WTC11 (cell line): ENCODE measurements around the gene TSPAN9. TPM values are rescaled to one million over a fixed set of nuclear protein-coding genes. Genes with fewer than 3 reads are reported as not detected.

Experiments used
- ATAC-seq: fragments of 200-7000 bp; cut with Tn5 transposase; 2 replicates; pipeline ENCODE4 v1.10.0; 2021; ENCODE audit warnings: mild to moderate bottlenecking, moderate library complexity
- CTCF ChIA-PET: fragments of 300-600 bp; sonication (Branson Sonifier 250); formaldehyde crosslinking; loops from one replicate; lab custom pipeline; 2021; ENCODE audit warnings: antibody characterized with exemption; lab: Charles Lee
- POLR2A ChIA-PET: fragments of 350-600 bp; sonication (Branson Sonifier 250); formaldehyde crosslinking; loops from one replicate; lab custom pipeline; 2021; ENCODE audit warnings: antibody characterized with exemption; lab: Charles Lee
- DNase-seq: peaks from one replicate; pipeline ENCODE4 v3.0.0; 2021; ENCODE audit warnings: low spot score
- H3K27ac Mint-ChIP-seq: 2 replicates; pipeline ENCODE4 v1.8.0; 2021; ENCODE audit warnings: mixed read lengths
- H3K27me3 Mint-ChIP-seq: 2 replicates; pipeline ENCODE4 v1.8.0; 2021; ENCODE audit warnings: low read depth, mild to moderate bottlenecking, moderate library complexity, mixed read lengths
- H3K36me3 Mint-ChIP-seq: 2 replicates; pipeline ENCODE4 v1.8.0; 2021; ENCODE audit warnings: mixed read lengths
- H3K4me1 Mint-ChIP-seq: 2 replicates; pipeline ENCODE4 v1.8.0; 2022; ENCODE audit warnings: mixed read lengths
- H3K4me3 Mint-ChIP-seq: 2 replicates; pipeline ENCODE4 v1.8.0; 2021; ENCODE audit warnings: mild to moderate bottlenecking, moderate library complexity, mixed read lengths
- H3K9me3 Mint-ChIP-seq: 2 replicates; pipeline ENCODE4 v1.8.0; 2021; ENCODE audit warnings: mixed read lengths
- CBFB ChIP-seq: sonication (generic); formaldehyde crosslinking; IDR thresholded peaks from 2 replicates; pipeline ENCODE4 v1.8.1; 2022; ENCODE audit warnings: mild to moderate bottlenecking, low read depth, missing genetic modification reagents
- CREB1 ChIP-seq: sonication (generic); formaldehyde crosslinking; IDR thresholded peaks from 2 replicates; pipeline ENCODE4 v1.8.0; 2023; ENCODE audit warnings: mild to moderate bottlenecking, missing genetic modification reagents
- JAZF1 ChIP-seq: fragments of 250-450 bp; sonication (Bioruptor Pico); IDR thresholded peaks from 2 replicates; pipeline ENCODE4 v1.9.0; 2021; ENCODE audit warnings: moderate library complexity, mild to moderate bottlenecking, inconsistent platforms
- JUN ChIP-seq: sonication (generic); formaldehyde crosslinking; IDR thresholded peaks from 2 replicates; pipeline ENCODE4 v1.8.0; 2023; ENCODE audit warnings: mild to moderate bottlenecking, missing genetic modification reagents
- NFATC4 ChIP-seq: fragments of 250-450 bp; sonication (Bioruptor Pico); IDR thresholded peaks from 2 replicates; pipeline ENCODE4 v1.9.0; 2021; ENCODE audit warnings: mild to moderate bottlenecking
- NFE2L1 ChIP-seq: sonication (generic); formaldehyde crosslinking; IDR thresholded peaks from 2 replicates; pipeline ENCODE4 v1.8.1; 2023; ENCODE audit warnings: missing genetic modification reagents
- NR2C2 ChIP-seq: sonication (generic); formaldehyde crosslinking; IDR thresholded peaks from 2 replicates; pipeline ENCODE4 v1.8.0; 2022; ENCODE audit warnings: mild to moderate bottlenecking, missing genetic modification reagents
- SP1 ChIP-seq: sonication (generic); formaldehyde crosslinking; conservative IDR thresholded peaks from 2 replicates; pipeline ENCODE4 v1.8.1; 2022; ENCODE audit warnings: missing genetic modification reagents
- TEAD4 ChIP-seq: sonication (generic); formaldehyde crosslinking; IDR thresholded peaks from 2 replicates; pipeline ENCODE4 v1.8.0; 2022; ENCODE audit warnings: mild to moderate bottlenecking, missing genetic modification reagents
- ZNF232 ChIP-seq: sonication (generic); formaldehyde crosslinking; IDR thresholded peaks from 2 replicates; pipeline ENCODE4 v1.8.0; 2022; ENCODE audit warnings: mild to moderate bottlenecking, missing genetic modification reagents
- total RNA-seq: library from RNA; stranded (reverse); gene quantifications from 3 replicates; pipeline ENCODE4 v1.2.3, GENCODE V29; 2021
- TF ChIP-seq, protein P1 (sequence below): sonication (generic); formaldehyde crosslinking; IDR thresholded peaks from 2 replicates; pipeline ENCODE4 v1.8.0; 2022; ENCODE audit warnings: missing genetic modification reagents
- TF ChIP-seq, protein P2 (sequence below): sonication (generic); formaldehyde crosslinking; IDR thresholded peaks from 2 replicates; pipeline ENCODE4 v1.8.1; 2022; ENCODE audit warnings: low read depth, missing genetic modification reagents, borderline replicate concordance
- TF ChIP-seq, protein P3 (sequence below): sonication (generic); formaldehyde crosslinking; IDR thresholded peaks from 2 replicates; pipeline ENCODE4 v1.8.1; 2023; ENCODE audit warnings: mild to moderate bottlenecking, moderate library complexity, missing genetic modification reagents
- TF ChIP-seq, protein P4 (sequence below): sonication (generic); formaldehyde crosslinking; IDR thresholded peaks from 2 replicates; pipeline ENCODE4 v1.8.0; 2022; ENCODE audit warnings: mild to moderate bottlenecking, missing genetic modification reagents
- TF ChIP-seq, protein P5 (sequence below): fragments of 250-450 bp; sonication (Bioruptor Pico); IDR thresholded peaks from 2 replicates; pipeline ENCODE4 v1.8.0; 2021; ENCODE audit warnings: mild to moderate bottlenecking
- TF ChIP-seq, protein P6 (sequence below): sonication (generic); formaldehyde crosslinking; IDR thresholded peaks from 2 replicates; pipeline ENCODE4 v1.8.1; 2022; ENCODE audit warnings: missing genetic modification reagents, borderline replicate concordance

TSPAN9 gene
- total RNA-seq, 1 experiment from 2014 or later = 27.6 TPM

DNA sequence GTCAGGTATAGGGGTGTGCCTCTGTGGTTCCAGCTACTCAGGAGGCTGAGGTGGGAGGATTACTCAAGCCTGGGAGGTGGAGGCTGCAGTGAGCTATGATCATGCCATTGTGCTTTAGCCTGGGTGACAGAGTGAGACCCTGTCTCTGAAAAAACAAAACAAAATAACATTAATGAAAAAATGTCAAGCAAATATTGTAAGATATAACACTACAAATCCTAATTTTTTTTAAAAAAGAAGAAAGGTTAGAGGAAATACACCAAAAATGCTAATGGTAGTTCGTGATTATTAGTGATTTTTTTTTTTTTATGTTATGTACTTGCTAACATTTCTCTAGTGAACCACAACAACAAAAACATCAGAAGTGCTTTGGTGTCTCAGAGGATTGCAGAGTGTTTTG is 47.7 kb downstream of the TSPAN9 start:
- POLR2A ChIA-PET = interaction anchor here (0.6 kb wide), 1 partner anchor 455 kb away, joined by 4 read pairs; no protein-coding TSS in a partner anchor
- 0 out of 2 replicates have a peak, but pooled peaks cover 7% of the 10 kb centered on the region for H3K36me3 Mint-ChIP-seq
- no peak overlapping the region for H3K4me3 Mint-ChIP-seq
- H3K27me3 Mint-ChIP-seq = no peaks in the 10 kb centered on the region
- no peak for TF ChIP-seq JAZF1
- peaks cover 9% of the 10 kb centered on the region for H3K9me3 Mint-ChIP-seq
- ATAC-seq (no peak), DNase-seq (no peak)
- H3K27ac Mint-ChIP-seq = no peak overlapping the region
- H3K4me1 Mint-ChIP-seq = peaks cover 5% of the 10 kb centered on the region
- CTCF ChIA-PET = interaction anchor here (1.0 to 1.6 kb wide), 2 partner anchors 51 to 175 kb away, joined by 3 read pairs; no protein-coding TSS in a partner anchor

DNA sequence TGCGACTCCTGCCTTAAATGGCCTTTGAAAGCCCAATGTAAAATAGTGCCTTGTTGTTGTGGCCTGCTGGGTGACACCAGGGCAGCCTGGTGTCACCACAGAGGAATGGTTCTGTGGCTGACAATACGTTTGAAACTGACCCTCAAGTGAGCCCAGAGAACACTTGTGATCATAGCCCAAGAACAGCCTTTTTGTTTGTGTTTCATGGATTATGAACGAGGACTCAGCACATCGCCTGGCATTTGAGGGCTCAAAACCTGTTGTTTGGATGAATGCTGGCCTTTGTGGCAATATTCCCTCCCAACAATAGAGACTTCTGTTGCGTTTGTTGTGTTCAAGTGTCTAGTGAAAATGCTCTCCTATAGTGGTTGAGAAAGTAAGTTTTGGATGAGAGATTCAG is 48.5 kb downstream of the TSPAN9 start:
- Mint-ChIP-seq H3K4me3 (no peak overlapping the region), H3K9me3 (peaks cover 9% of the 10 kb centered on the region), H3K36me3 (0 out of 2 replicates have a peak, but pooled peaks cover 7% of the 10 kb centered on the region), H3K4me1 (peaks cover 13% of the 10 kb centered on the region), H3K27me3 (no peaks in the 10 kb centered on the region), H3K27ac (peak overlapping the region; percentile 3)
- ATAC-seq = no peak
- ChIA-PET POLR2A (no interaction called here), CTCF (interaction anchor here (1.0 kb wide), 1 partner anchor 9 kb away, joined by 3 read pairs; no protein-coding TSS in a partner anchor)
- DNase-seq = no peak
- TF ChIP-seq NR2C2 (CRISPR knock-in tag) (no peak), CBFB (CRISPR knock-in tag) (no peak), TEAD4 (CRISPR knock-in tag) (no peak), NFATC4 (CRISPR knock-in tag) (no peak), JUN (CRISPR knock-in tag) (no peak), SP1 (no peak), CREB1 (CRISPR knock-in tag) (no peak), ZNF232 (CRISPR knock-in tag) (no peak), NFE2L1 (CRISPR knock-in tag) (no peak)
- TF ChIP-seq, protein P1, sequence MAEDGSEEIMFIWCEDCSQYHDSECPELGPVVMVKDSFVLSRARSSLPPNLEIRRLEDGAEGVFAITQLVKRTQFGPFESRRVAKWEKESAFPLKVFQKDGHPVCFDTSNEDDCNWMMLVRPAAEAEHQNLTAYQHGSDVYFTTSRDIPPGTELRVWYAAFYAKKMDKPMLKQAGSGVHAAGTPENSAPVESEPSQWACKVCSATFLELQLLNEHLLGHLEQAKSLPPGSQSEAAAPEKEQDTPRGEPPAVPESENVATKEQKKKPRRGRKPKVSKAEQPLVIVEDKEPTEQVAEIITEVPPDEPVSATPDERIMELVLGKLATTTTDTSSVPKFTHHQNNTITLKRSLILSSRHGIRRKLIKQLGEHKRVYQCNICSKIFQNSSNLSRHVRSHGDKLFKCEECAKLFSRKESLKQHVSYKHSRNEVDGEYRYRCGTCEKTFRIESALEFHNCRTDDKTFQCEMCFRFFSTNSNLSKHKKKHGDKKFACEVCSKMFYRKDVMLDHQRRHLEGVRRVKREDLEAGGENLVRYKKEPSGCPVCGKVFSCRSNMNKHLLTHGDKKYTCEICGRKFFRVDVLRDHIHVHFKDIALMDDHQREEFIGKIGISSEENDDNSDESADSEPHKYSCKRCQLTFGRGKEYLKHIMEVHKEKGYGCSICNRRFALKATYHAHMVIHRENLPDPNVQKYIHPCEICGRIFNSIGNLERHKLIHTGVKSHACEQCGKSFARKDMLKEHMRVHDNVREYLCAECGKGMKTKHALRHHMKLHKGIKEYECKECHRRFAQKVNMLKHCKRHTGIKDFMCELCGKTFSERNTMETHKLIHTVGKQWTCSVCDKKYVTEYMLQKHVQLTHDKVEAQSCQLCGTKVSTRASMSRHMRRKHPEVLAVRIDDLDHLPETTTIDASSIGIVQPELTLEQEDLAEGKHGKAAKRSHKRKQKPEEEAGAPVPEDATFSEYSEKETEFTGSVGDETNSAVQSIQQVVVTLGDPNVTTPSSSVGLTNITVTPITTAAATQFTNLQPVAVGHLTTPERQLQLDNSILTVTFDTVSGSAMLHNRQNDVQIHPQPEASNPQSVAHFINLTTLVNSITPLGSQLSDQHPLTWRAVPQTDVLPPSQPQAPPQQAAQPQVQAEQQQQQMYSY (CRISPR knock-in tag) = no peak
- TF ChIP-seq, protein P2, sequence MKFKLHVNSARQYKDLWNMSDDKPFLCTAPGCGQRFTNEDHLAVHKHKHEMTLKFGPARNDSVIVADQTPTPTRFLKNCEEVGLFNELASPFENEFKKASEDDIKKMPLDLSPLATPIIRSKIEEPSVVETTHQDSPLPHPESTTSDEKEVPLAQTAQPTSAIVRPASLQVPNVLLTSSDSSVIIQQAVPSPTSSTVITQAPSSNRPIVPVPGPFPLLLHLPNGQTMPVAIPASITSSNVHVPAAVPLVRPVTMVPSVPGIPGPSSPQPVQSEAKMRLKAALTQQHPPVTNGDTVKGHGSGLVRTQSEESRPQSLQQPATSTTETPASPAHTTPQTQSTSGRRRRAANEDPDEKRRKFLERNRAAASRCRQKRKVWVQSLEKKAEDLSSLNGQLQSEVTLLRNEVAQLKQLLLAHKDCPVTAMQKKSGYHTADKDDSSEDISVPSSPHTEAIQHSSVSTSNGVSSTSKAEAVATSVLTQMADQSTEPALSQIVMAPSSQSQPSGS (CRISPR knock-in tag) = no peak
- TF ChIP-seq, protein P3, sequence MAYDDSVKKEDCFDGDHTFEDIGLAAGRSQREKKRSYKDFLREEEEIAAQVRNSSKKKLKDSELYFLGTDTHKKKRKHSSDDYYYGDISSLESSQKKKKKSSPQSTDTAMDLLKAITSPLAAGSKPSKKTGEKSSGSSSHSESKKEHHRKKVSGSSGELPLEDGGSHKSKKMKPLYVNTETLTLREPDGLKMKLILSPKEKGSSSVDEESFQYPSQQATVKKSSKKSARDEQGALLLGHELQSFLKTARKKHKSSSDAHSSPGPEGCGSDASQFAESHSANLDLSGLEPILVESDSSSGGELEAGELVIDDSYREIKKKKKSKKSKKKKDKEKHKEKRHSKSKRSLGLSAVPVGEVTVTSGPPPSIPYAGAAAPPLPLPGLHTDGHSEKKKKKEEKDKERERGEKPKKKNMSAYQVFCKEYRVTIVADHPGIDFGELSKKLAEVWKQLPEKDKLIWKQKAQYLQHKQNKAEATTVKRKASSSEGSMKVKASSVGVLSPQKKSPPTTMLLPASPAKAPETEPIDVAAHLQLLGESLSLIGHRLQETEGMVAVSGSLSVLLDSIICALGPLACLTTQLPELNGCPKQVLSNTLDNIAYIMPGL = no peak
- TF ChIP-seq, protein P4, sequence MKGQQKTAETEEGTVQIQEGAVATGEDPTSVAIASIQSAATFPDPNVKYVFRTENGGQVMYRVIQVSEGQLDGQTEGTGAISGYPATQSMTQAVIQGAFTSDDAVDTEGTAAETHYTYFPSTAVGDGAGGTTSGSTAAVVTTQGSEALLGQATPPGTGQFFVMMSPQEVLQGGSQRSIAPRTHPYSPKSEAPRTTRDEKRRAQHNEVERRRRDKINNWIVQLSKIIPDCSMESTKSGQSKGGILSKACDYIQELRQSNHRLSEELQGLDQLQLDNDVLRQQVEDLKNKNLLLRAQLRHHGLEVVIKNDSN (CRISPR knock-in tag) = no peak
- TF ChIP-seq, protein P5, sequence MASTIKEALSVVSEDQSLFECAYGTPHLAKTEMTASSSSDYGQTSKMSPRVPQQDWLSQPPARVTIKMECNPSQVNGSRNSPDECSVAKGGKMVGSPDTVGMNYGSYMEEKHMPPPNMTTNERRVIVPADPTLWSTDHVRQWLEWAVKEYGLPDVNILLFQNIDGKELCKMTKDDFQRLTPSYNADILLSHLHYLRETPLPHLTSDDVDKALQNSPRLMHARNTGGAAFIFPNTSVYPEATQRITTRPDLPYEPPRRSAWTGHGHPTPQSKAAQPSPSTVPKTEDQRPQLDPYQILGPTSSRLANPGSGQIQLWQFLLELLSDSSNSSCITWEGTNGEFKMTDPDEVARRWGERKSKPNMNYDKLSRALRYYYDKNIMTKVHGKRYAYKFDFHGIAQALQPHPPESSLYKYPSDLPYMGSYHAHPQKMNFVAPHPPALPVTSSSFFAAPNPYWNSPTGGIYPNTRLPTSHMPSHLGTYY (CRISPR knock-in tag) = no peak
- TF ChIP-seq, protein P6, sequence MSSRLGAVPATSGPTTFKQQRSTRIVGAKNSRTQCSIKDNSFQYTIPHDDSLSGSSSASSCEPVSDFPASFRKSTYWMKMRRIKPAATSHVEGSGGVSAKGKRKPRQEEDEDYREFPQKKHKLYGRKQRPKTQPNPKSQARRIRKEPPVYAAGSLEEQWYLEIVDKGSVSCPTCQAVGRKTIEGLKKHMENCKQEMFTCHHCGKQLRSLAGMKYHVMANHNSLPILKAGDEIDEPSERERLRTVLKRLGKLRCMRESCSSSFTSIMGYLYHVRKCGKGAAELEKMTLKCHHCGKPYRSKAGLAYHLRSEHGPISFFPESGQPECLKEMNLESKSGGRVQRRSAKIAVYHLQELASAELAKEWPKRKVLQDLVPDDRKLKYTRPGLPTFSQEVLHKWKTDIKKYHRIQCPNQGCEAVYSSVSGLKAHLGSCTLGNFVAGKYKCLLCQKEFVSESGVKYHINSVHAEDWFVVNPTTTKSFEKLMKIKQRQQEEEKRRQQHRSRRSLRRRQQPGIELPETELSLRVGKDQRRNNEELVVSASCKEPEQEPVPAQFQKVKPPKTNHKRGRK = no peak
